Measurements from ENCODE around the gene SSBP2.

DNA sequence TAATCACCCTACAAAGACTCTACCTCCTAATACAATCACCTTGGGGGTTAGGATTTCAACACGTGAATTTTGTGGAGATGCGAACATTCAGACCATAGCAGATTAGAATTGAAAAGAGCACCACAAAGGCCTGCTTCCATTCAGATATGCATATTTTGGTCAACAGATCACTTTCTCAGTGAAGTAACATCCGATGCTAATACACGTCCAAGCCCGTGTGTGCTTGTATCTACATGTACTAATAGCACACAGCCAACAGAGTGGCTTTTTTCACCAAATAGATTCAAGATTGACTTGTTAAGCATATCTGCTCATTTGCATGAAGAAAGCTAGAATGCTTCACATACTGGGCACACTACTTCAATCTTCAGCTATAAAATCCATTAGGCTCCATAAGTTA is 35.6 kb upstream of the SSBP2 start:
- TF ChIP-seq CTCF (IDR thresholded peaks at IDR 0.05; ENCODE audit: insufficient read depth, low read length) (no peak), POLR2AphosphoS5 (IDR thresholded peaks at IDR 0.05; ENCODE audit: low read depth) (no peak), SPI1 (IDR thresholded peaks at IDR 0.05; ENCODE audit: borderline replicate concordance, low read depth) (no peak)

Data from HL-60 (cell line).